Jurkat, Clone E6-1 (cell line): ENCODE results near the gene NKAIN2.
"Not testable (repeated sequence)": the region's sequence is repeated elsewhere in the genome, so short reads cannot be mapped to it uniquely, and the experiment has no call there.

Experiments
- DNase-seq: peaks from one replicate; pipeline ENCODE4 v3.0.0-alpha.2; 2011; ENCODE audit warnings: low read depth, low spot score
- H3K4me3 ChIP-seq: 2 replicates; pipeline ENCODE4 v1.5.1; 2011; ENCODE audit warnings: mild to moderate bottlenecking, low read length, control low read depth, moderate library complexity

NKAIN2 gene

DNA sequence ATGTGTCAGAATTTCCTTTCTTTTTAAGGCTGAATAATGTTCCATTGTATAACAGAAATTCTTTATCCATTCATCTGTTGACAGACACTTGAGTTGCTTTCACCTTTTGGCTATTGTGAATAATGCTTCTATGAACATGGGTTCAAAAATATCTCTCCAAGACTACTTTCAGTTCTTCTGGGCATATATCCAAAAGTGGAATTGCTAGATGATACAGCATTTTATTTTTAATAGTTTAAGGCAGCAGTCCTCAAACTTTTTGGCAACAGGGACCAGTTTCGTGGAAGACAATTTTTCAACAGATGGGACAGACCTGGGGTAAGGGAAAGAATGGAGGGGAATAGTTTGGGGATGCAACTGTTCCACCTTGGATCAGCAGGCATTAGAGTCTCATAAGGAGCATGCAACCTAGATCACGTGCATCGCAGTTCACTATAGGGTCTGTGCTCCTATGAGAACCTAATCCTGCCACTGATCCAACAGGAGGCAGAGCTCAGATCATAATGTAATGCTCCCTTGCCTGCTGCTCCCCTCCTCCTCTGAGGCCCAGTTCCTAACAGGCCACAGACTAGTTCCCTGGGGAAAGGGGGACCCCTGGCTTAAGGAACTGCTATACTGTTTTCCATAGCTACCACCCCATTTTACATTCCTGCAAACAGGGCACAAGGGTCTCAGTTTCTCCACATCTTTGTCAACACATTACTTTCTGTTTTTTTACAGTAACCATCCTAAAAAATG is 918.6 kb downstream of the NKAIN2 start:
- no peak for DNase-seq
- no peak overlapping the region for H3K4me3 ChIP-seq

DNA sequence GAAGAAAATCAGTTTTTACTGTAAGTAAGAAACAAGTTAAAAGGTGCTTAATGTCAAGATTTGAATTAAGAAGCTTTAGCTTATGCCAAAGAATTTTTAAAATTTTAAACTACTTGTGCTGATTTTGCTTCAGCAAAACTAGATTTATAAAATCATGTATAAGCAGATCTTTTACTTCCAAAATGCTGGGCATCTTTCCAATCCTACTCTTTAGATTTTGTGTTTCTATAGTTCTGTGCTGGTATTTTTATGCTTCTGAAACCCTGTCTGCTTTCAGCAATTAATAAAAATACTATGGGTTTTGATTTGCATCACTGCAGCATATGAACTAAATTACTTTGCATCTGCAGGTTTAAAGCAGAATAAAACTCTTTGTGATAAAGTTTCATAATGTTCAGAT is 920.0 kb downstream of the NKAIN2 start:
- DNase-seq = no peak
- H3K4me3 ChIP-seq = no peak overlapping the region

DNA sequence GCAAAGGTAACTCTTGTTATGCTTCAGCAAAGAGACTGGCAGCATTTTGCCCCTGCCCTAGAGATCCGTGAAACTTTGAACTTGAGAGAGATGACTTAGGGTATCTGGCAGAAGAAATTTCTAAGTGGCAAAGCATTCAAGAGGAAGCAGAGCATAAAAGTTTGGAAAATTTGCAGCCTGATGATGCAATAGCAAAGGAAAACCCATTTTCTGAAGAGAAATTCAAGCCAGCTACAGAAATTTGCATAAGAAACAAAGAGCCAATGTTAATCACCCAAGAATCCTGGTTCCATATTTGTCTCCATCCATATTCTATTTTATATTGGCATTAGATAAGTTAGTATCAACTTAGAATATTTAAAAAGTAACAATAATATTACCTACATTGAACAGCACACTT is 934.1 kb downstream of the NKAIN2 start:
- not testable (repeated sequence) for DNase-seq, H3K4me3 ChIP-seq

DNA sequence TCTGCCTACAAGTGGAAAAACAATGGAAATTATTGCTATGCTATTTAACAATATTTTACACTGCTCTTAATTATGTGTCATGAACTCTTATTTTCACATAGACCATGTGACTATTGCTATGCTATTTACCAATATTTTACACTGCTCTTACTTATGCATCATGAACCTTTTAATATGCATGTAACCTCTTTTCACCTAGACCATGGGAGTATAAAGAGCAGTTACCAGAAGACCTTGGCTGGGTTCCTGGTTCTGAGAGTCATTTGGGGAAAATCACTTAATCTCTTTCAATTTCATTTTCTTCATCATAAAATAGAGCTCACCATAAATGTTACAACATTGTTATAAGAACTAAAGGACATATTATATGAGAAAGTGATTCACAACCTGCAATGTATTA is 934.8 kb downstream of the NKAIN2 start:
- no peak overlapping the region for H3K4me3 ChIP-seq
- no peak for DNase-seq

DNA sequence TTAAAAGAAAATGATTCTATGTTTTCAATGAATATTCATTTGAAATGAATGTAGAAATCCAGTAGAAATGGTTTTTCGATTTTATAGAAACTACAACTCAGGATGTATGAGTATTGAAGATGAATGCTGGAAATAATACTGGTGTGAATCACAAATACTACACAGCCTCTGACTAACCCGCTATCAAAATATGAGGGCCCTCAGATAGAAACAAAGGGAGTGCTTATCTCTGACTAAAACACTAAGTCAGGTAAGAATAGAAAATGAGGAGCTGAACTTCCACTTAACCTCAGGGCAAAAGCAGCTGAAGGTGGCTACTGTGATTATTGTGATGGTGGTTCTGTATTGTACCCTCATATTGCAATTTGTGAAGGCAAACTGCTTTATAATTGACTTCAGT is 937.7 kb downstream of the NKAIN2 start:
- no peak overlapping the region for H3K4me3 ChIP-seq
- DNase-seq = no peak

DNA sequence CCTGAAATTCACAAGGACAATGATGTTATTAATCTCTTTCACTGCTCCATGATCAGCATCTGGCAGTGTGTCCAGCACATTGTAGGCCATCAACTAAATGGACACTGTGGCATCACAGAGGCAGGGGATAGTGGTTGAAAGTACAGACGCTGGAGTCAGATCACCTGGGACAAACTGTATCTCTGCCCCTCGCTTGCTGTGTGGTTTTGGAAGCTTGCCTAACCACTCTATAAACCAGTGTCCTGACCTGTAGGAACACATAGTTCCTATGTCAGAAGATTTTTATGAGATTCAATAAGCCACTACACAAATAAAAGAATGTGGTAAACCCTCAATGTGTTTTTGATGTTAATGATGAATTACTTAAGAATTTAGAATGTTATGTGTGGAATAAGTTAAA is 939.3 kb downstream of the NKAIN2 start:
- no peak overlapping the region for H3K4me3 ChIP-seq
- DNase-seq = no peak

- DNase-seq = no peak
- H3K4me3 ChIP-seq = no peak overlapping the region
These were observed 939.8 kb downstream of the NKAIN2 start for GRCh38 chr6:124743420-124743819.

DNA sequence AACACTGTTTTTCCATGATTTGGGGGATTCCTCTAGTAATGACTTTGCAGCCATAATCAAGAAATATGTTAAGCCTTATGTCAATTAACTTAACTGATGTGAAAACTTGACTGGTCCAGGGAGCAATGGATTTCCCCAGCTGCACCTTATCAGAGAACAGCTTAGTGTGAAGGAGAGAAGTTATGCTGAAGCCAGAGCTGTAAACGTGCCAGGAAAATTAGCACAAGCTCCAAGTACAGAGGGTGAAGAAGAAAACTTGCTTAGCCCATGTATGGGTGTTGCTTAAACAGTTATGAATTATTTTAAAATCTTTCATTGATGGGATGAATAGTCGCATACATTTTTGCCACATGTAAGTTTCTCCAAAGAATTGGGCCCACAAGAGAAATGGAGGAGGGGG is 943.7 kb downstream of the NKAIN2 start:
- no peak for DNase-seq
- no peak overlapping the region for H3K4me3 ChIP-seq

GRCh38 chr6:124748778-124749177 is 945.1 kb downstream of the NKAIN2 start:
- no peak for DNase-seq
- H3K4me3 ChIP-seq = no peak overlapping the region

GRCh38 chr6:124753001-124753400 is 949.3 kb downstream of the NKAIN2 start:
- no peak for DNase-seq

DNA sequence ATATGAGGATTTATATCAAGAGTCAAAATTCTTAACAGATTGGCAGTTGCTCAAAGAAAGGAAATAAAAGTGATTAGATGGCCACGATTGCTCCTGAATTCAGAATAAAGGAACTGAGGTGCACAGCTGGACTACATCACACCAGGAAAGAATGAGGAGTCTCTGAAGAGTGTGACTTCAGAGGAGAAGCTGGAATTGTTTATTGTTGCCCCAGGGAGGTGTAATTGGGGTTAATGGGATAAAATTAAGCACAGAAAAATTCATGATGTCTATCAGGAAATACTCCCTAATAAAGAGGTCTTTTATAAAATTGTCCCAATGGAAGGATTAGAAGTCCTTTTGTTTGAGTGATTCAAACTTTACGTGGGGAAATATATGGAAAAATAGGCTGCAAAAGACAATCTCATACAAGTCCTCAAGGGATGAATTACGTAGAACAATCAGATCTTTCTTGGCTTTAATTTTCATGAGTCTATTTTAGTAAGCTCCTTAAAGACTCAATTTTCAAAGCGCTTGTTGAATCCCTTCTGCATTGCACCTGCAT is 950.0 kb downstream of the NKAIN2 start:
- H3K4me3 ChIP-seq = no peak overlapping the region
- no peak for DNase-seq

More at GRCh38 chr6:124753001-124753400, 949.3 kb downstream of the NKAIN2 start:
- H3K4me3 ChIP-seq = no peak overlapping the region

- H3K4me3 ChIP-seq = no peak overlapping the region
- DNase-seq = no peak
These were observed 951.7 kb downstream of the NKAIN2 start for GRCh38 chr6:124755321-124755720.

GRCh38 chr6:124757560-124757959 is 953.9 kb downstream of the NKAIN2 start:
- no peak overlapping the region for H3K4me3 ChIP-seq
- no peak for DNase-seq

DNA sequence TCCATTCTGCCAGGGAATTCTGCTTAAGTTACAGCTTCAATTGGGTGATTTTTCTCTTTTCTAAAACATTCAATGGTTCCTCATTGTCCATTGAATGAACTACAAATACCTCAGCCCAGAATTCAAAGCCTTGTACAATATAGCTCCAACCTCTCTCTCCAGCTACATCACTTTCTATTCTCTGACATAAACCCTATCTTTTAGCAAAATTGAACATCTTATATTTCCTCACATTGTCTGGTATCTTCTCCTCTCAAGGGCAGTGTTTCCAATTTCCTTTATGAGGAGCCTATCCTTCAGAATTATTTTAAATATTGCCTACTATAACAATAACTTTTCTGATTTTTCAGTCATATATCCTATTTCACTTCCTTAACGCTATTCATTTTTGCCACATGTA is 955.0 kb downstream of the NKAIN2 start:
- no peak for DNase-seq
- no peak overlapping the region for H3K4me3 ChIP-seq

GRCh38 chr6:124765280-124765679 is 961.6 kb downstream of the NKAIN2 start:
- no peak overlapping the region for H3K4me3 ChIP-seq
- no peak for DNase-seq

DNA sequence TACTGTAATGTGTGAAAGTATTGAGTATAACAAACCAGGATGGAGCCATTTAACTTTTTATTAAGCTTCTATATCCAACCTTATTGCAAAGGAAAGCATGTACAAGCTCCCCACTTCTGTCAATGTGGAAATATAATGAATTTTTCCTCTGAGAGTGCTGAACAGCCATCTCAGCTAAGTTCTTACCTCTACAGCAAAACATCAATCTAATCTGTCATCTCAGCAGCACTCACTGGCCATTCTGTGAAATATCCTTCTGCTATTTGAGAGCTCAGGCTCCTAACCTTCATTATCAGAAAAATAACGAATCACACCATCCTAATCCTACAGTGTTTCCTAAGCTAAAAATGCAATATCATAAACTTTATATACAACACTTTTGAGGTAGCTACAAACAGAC is 964.6 kb downstream of the NKAIN2 start:
- DNase-seq = no peak
- no peak overlapping the region for H3K4me3 ChIP-seq

DNA sequence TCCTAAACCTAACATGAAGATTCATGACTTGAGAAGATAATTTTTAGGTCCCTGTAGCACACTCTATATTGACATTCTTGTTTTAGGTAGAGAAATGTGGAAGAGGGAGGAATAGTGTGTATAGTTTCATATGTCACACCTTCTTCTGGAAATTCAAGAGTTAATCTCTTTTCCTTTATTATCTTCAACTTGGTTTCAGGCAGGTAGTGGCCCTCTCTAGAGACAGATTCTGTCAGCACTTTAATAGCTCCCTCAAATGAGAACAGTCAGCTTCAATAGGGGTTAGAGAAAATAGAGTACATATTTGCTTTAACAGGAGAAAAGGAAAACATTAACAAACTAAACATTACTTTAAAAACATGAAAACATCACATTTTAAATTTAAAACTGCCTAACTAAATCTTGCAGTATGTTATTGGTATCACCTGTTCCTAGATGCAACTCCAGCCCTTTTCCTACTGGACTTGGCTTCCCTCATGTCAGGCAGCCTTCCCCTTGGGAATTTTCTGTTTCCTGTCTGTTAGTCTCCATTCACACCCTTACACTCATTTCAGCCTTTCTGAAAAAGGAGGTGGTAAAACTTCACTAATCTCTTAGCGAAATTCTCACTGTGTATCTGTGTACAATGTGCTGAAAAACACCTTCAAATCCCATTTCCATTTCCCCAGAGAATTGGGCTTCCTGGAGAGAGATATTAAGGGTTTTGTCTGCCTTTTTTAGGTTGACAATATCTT is 966.3 kb downstream of the NKAIN2 start:
- no peak for DNase-seq
- no peak overlapping the region for H3K4me3 ChIP-seq

DNA sequence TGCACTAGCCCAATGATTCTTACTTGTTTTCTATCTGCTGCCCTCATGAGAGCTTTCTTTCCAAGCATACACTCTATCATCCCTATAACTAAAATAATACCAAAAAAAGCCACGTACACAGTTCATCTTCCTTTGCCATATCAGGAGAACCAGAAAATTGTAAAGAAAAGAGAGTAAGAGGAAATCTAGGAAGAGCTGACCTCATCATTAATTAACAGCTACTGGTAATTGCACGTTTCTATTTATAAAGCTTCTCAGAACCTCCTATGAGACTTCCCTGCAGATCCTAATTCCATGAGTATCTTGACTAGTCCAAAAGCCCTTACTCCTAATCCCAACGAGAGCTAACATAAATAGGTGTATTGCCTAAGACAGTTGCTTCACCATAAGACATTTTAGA is 967.1 kb downstream of the NKAIN2 start:
- no peak for DNase-seq
- no peak overlapping the region for H3K4me3 ChIP-seq

DNA sequence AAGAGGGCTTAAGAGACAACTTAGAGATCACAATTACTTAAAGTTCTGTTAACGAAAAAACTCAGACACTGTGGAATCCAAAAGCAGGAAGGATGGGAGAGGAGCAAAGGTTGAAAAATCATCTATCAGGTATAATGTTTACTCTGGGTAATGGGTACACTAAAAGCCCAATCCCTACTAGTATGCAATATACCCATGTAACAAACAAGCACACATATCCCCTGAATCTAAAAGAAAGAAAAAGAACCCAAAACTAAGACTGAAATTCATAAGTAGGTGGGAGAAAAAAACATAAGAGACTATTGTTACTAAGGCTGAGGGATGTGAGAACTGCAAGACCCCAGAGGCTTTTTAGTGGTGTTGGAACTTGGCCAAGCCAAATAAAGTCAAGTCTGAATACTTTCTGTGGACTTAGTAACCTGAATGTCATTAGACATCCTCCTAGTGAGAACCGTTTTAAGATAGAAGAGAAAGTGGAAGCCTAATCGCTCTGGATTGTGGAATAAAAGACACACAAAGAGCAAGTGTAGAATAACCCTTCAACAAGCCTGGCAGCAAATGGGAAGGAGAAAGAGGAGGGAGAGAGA is 969.2 kb downstream of the NKAIN2 start:
- DNase-seq = no peak
- no peak overlapping the region for H3K4me3 ChIP-seq

GRCh38 chr6:124775121-124775520 is 971.5 kb downstream of the NKAIN2 start:
- no peak for DNase-seq
- no peak overlapping the region for H3K4me3 ChIP-seq
